Left lung (tissue), 10 donors: ENCODE measurements around the gene CORO1C. TPM values are rescaled to one million over a fixed set of nuclear protein-coding genes. Genes with fewer than 3 reads are reported as not detected.
"Not testable (repeated sequence)": the region's sequence is repeated elsewhere in the genome, so short reads cannot be mapped to it uniquely, and the experiment has no call there.

Source experiments
- ATAC-seq: fragments of 200-7000 bp; cut with Tn5 transposase; one replicate; pipeline ENCODE4 v1.9.1; 2020; ENCODE audit warnings: moderate library complexity
- DNase-seq, 4 donors: peaks; one replicate each; pipeline ENCODE4 v3.0.0-alpha.2; 2013 to 2020
- H3K27ac ChIP-seq, 2 donors: fragments of 200-600 bp; sonication (generic) in 1 of 2; one replicate each; pipeline versions ENCODE4 v1.5.0 to v1.8.0; 2020 to 2021
- H3K27me3 ChIP-seq, 2 donors: fragments of 200-600 bp; sonication (generic) in 1 of 2; one replicate each; pipeline versions ENCODE4 v1.5.0 to v1.8.0; 2020 to 2021
- H3K36me3 ChIP-seq, 2 donors: fragments of 200-600 bp; sonication (generic) in 1 of 2; one replicate each; pipeline versions ENCODE4 v1.5.0 to v1.8.0; 2020 to 2021
- H3K4me1 ChIP-seq, 2 donors: fragments of 200-600 bp; one replicate each; pipeline ENCODE4 v1.8.0; 2021
- H3K4me3 ChIP-seq, 2 donors: fragments of 200-600 bp; sonication (generic) in 1 of 2; one replicate each; pipeline versions ENCODE4 v1.5.0 to v1.8.0; 2020 to 2021; ENCODE audit warnings: mild to moderate bottlenecking in 1 of 2
- H3K9me3 ChIP-seq, 2 donors: fragments of 200-600 bp; sonication (generic) in 1 of 2; one replicate each; pipeline versions ENCODE4 v1.5.0 to v1.8.0; 2020 to 2021
- intact Hi-C, 2 donors: fragments of 100-400 bp; cut with DNase I; formaldehyde crosslinking; loops; one replicate each; pipeline versions ENCODE4 v1.11.2 to v1.14.2; 2022
- polyA plus RNA-seq, 6 donors: library from polyadenylated mRNA; unstranded; fragments of 120-200 nt; gene quantifications; one replicate each; pipeline ENCODE4 v1.2.1, GENCODE V29; 2013; ENCODE audit not compliant: insufficient read length in 6 of 6
- total RNA-seq, 2 donors: library from RNA; stranded (reverse); fragmentation: NEBNext Ultra II Directional; extraction: Animal tissue kit (Norgen Biotek cat#: 25700); gene quantifications; one replicate each; pipeline ENCODE4 v1.2.1, GENCODE V29; 2021
- TF ChIP-seq, protein P1 (sequence below), 2 donors: fragments of 200-600 bp; sonication (generic) in 1 of 2; IDR thresholded peaks; one replicate each; pipeline versions ENCODE4 v1.5.0 to v1.8.0; 2021; ENCODE audit warnings: antibody characterized with exemption in 2 of 2
- donor health status: DM: no; HTN: yes; CAD: no.
- donor health status: DM: no; HTN: no; CAD: no.

The CORO1C gene
- total and polyA plus RNA-seq, 8 donors, result 77.7 to 282 (median 85.9) TPM

GRCh38 chr12:108633534-108634248, 97.6 kb downstream of the CORO1C start, which contains the start of gene SELPLG:
Gene SELPLG (minus strand): TSS chr12:108633894. CDS start chr12:108624307, 9,587 bp downstream.
- TF ChIP-seq, protein P1, sequence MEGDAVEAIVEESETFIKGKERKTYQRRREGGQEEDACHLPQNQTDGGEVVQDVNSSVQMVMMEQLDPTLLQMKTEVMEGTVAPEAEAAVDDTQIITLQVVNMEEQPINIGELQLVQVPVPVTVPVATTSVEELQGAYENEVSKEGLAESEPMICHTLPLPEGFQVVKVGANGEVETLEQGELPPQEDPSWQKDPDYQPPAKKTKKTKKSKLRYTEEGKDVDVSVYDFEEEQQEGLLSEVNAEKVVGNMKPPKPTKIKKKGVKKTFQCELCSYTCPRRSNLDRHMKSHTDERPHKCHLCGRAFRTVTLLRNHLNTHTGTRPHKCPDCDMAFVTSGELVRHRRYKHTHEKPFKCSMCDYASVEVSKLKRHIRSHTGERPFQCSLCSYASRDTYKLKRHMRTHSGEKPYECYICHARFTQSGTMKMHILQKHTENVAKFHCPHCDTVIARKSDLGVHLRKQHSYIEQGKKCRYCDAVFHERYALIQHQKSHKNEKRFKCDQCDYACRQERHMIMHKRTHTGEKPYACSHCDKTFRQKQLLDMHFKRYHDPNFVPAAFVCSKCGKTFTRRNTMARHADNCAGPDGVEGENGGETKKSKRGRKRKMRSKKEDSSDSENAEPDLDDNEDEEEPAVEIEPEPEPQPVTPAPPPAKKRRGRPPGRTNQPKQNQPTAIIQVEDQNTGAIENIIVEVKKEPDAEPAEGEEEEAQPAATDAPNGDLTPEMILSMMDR (IDR thresholded peaks at IDR 0.05), result peak in 1 of 2 donors; percentile 25
- H3K27ac ChIP-seq, result peak within 1 kb of the TSS; percentile 84 to 94
- H3K27me3 ChIP-seq, result no peaks in the 10 kb centered on the region
- DNase-seq (peak in 2 of 4 donors; percentile 93), ATAC-seq (peak; percentile 47)
- H3K4me1 ChIP-seq, result peaks cover 33 to 96% of the 10 kb centered on the region in 2 donors
- no peaks in the 10 kb centered on the region for H3K9me3 ChIP-seq
- intact Hi-C loops, result no loop called here
- no peaks in the 10 kb centered on the region for H3K36me3 ChIP-seq
- H3K4me3 ChIP-seq, result peak within 1 kb of the TSS; percentile 25 to 57

GRCh38 chr12:108633081-108633533, 98.2 kb downstream of the CORO1C start:
- Histone ChIP-seq H3K27me3 (no peaks in the 10 kb centered on the region), H3K27ac (peak overlapping the region; percentile 84 to 94), H3K9me3 (no peaks in the 10 kb centered on the region), H3K4me3 (peak overlapping the region; percentile 25 to 57), H3K4me1 (peaks cover 36 to 96% of the 10 kb centered on the region in 2 donors), H3K36me3 (no peaks in the 10 kb centered on the region)
- intact Hi-C loops, result no loop called here
- DNase-seq, result no peak
- ATAC-seq, result no peak
- TF ChIP-seq, protein P1 (IDR thresholded peaks at IDR 0.05), result no peak

DNA sequence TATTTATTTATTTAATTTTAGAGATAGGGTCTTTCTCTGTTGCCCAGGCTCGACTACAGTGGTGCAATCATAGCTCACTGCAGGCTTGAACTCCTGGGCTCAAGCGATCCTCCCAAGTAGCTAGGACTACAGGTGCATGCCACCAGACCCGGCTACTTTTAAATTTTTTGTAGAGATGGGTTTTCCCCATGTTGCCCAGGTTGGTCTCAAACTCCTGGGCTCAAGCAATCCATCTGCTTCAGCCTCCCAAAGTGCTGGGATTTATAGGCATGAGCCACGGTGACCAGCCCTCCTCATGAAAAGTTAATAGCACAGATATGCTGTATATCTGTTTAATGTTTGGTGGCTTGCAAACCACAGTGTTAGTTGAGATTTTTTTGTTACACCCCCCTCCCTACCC, 100.1 kb downstream of the CORO1C start:
- intact Hi-C loops, ATAC-seq, H3K9me3 ChIP-seq, H3K27me3 ChIP-seq, H3K36me3 ChIP-seq: not testable (repeated sequence)
- peak in 1 of 4 donors; percentile 30 for DNase-seq
- Histone ChIP-seq H3K4me1 (peaks cover 35 to 95% of the 10 kb centered on the region in 2 donors), H3K4me3 (peak overlapping the region in 1 of 2 donors; percentile 57), H3K27ac (peak overlapping the region in 1 of 2 donors; percentile 94)

DNA sequence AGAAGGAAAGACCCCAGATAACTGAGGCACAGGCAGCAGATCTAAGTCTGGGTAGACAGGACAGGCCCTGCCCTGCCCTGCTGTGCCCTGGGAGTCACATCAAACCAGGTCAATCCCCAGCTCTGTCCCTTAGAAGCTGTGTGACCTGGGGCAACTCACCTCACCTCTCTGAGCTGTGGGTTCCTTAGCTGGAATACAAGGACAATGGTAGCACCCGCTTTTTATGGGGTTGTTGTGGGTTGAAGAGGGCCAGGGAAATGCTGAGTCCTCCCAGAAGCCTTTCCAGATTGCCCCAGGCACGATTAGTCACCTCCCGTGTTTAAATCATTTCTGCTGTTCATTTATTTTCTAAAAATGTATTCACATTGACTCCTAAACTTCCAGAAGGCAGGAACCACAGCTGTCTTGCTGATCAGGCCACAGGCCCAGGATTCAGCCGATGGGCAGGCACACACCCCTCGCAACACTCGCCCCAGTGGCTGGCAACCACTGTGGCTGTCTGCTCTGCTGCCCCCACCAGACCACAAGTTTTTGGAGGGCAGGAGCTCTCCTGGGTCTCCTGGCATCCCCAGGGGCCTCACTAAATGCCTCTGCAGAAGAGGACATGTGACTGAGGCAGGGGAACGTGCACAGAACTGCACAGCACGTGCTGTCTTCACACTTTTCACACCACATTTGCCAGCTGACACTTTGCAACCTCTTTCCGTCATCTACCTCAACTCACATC, 100.7 kb downstream of the CORO1C start:
- no peaks in the 10 kb centered on the region for H3K27me3 ChIP-seq
- H3K9me3 ChIP-seq, result no peaks in the 10 kb centered on the region
- H3K4me3 ChIP-seq, result peak overlapping the region in 1 of 2 donors; percentile 57
- TF ChIP-seq, protein P1 (IDR thresholded peaks at IDR 0.05), result no peak
- intact Hi-C loops, result no loop called here
- H3K4me1 ChIP-seq, result peaks cover 32 to 89% of the 10 kb centered on the region in 2 donors
- no peaks in the 10 kb centered on the region for H3K36me3 ChIP-seq
- ATAC-seq (no peak), DNase-seq (peak in 1 of 4 donors; percentile 34)
- H3K27ac ChIP-seq, result peak overlapping the region; percentile 67 to 94

- Histone ChIP-seq H3K9me3 (no peaks in the 10 kb centered on the region), H3K27me3 (no peaks in the 10 kb centered on the region), H3K4me1 (peaks cover 26 to 82% of the 10 kb centered on the region in 2 donors), H3K27ac (peak overlapping the region; percentile 67 to 94), H3K4me3 (peak overlapping the region in 1 of 2 donors; percentile 57), H3K36me3 (no peaks in the 10 kb centered on the region)
- DNase-seq (peak in 2 of 4 donors; percentile 68 to 86), ATAC-seq (peak; percentile 31)
- intact Hi-C loops, result no loop called here
- TF ChIP-seq, protein P1 (IDR thresholded peaks at IDR 0.05), result no peak
Measured at GRCh38 chr12:108629824-108630476, 101.4 kb downstream of the CORO1C start.
